ENCODE results near the gene FBXO4. TPM values are rescaled to one million over a fixed set of nuclear protein-coding genes. Genes with fewer than 3 reads are reported as not detected.
"Not testable (repeated sequence)": the region's sequence is repeated elsewhere in the genome, so short reads cannot be mapped to it uniquely, and the experiment has no call there.

Gene FBXO4
- total RNA-seq, 1 donor from 2014 or later: 18.6 TPM

- DNase-seq: no peak
Measured at GRCh38 chr5:41924526-41924871, 582 bp upstream of the FBXO4 start.

GRCh38 chr5:41925555-41925951, 472 bp downstream of the FBXO4 start:
- DNase-seq: peak; percentile 46

GRCh38 chr5:41927604-41928003, 2.5 kb downstream of the FBXO4 start:
- no peak for DNase-seq

- no peak for DNase-seq
Measured at GRCh38 chr5:41929035-41929434, 4.0 kb downstream of the FBXO4 start.

GRCh38 chr5:41932770-41933169, 7.7 kb downstream of the FBXO4 start:
- no peak for DNase-seq

GRCh38 chr5:41935544-41935943, 10.5 kb downstream of the FBXO4 start:
- DNase-seq: no peak

GRCh38 chr5:41940641-41941040, 15.6 kb downstream of the FBXO4 start:
- no peak for DNase-seq

GRCh38 chr5:41945332-41945955, 20.4 kb downstream of the FBXO4 start:
- not testable (repeated sequence) for DNase-seq

- no peak for DNase-seq
Measured at GRCh38 chr5:41951224-41951623, 26.1 kb downstream of the FBXO4 start.

GRCh38 chr5:41954286-41954685, 29.2 kb downstream of the FBXO4 start:
- no peak for DNase-seq

- DNase-seq: no peak
Measured at GRCh38 chr5:41955432-41956024, 30.4 kb downstream of the FBXO4 start.

GRCh38 chr5:41956943-41957342, 31.9 kb downstream of the FBXO4 start:
- DNase-seq: no peak

GRCh38 chr5:41960481-41960880, 35.4 kb downstream of the FBXO4 start:
- no peak for DNase-seq

GRCh38 chr5:41961736-41962135, 36.7 kb downstream of the FBXO4 start:
- no peak for DNase-seq

- DNase-seq: no peak
Measured at GRCh38 chr5:41962491-41962890, 37.4 kb downstream of the FBXO4 start.

GRCh38 chr5:41966401-41967105, 41.5 kb downstream of the FBXO4 start:
- no peak for DNase-seq

- DNase-seq: no peak
Measured at GRCh38 chr5:41967401-41967800, 42.3 kb downstream of the FBXO4 start.

GRCh38 chr5:41968153-41968723, 43.2 kb downstream of the FBXO4 start:
- no peak for DNase-seq

GRCh38 chr5:41973087-41973486, 48.0 kb downstream of the FBXO4 start:
- DNase-seq: no peak

- no peak for DNase-seq
Measured at GRCh38 chr5:41973887-41974286, 48.8 kb downstream of the FBXO4 start.

GRCh38 chr5:41978676-41979075, 53.6 kb downstream of the FBXO4 start:
- no peak for DNase-seq

GRCh38 chr5:41980396-41980795, 55.3 kb downstream of the FBXO4 start:
- DNase-seq: no peak

GRCh38 chr5:41980870-41981269, 55.8 kb downstream of the FBXO4 start:
- no peak for DNase-seq

- not testable (repeated sequence) for DNase-seq
Measured at GRCh38 chr5:41982858-41983257, 57.8 kb downstream of the FBXO4 start.
